GM12872 (cell line): Measurements from ENCODE around the gene PDLIM5.

Source experiments
- CTCF ChIP-seq: IDR thresholded peaks from 3 replicates; pipeline ENCODE4 v1.5.1; 2011; ENCODE audit warnings: low read depth, mild to moderate bottlenecking, low read length, moderate library complexity; ENCODE audit not compliant: insufficient read depth

PDLIM5 gene

GRCh38 chr4:94575652-94576051 lies 123.9 kb downstream of the PDLIM5 start:
- no peak for TF ChIP-seq CTCF

GRCh38 chr4:94576210-94576609 lies 124.5 kb downstream of the PDLIM5 start:
- TF ChIP-seq CTCF = no peak

- no peak for TF ChIP-seq CTCF
Measured at GRCh38 chr4:94577136-94577535, 125.4 kb downstream of the PDLIM5 start.

- TF ChIP-seq CTCF = no peak
Measured at GRCh38 chr4:94578195-94578594, 126.5 kb downstream of the PDLIM5 start.

GRCh38 chr4:94581766-94582165 lies 130.0 kb downstream of the PDLIM5 start:
- no peak for TF ChIP-seq CTCF

GRCh38 chr4:94582517-94582916 lies 130.8 kb downstream of the PDLIM5 start:
- no peak for TF ChIP-seq CTCF

GRCh38 chr4:94583914-94584641 lies 132.3 kb downstream of the PDLIM5 start:
- TF ChIP-seq CTCF = no peak
